ENCODE results near the gene GABRD.

Gene GABRD

DNA sequence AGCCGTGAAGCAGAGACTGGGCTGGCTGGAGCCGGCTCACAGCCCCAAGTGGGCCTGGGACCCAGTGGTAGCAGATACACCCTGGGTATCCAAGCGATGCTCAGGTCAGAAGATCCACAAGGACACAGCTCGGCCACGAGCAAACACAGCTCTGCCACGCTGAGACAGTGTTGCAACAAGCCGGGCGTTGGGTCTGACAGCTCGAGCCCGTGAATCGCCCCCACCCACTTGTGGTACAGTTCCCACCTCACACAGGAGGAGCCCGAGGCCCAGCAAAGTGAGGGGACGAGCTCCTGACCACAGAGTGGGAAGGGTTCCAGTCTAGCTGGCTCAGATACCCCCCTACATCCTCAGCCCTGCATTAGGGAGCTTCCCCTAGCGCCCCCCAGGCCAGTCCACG lies 22.2 kb downstream of the GABRD start:
- DNase-seq = no peak

DNA sequence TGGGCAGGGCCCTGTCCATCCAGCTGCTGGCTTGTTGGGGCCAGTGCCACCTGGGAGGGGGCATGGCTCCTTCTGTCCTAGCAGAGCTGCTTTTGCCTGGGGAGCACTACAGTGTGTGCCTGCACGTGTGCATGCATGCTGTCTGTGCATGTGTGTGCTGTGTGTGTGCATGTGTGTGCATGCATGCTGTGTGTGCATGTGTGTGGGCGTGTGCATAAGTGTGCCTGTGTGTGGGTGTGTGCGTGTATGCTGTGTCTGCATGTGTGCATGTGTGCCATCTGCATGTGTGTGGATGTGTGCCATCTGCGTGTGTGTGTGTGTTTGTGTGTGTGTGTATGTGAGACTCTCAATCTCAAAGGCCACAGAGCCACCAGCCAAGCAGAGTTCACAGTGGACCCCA lies 22.7 kb downstream of the GABRD start:
- no peak for DNase-seq

DNA sequence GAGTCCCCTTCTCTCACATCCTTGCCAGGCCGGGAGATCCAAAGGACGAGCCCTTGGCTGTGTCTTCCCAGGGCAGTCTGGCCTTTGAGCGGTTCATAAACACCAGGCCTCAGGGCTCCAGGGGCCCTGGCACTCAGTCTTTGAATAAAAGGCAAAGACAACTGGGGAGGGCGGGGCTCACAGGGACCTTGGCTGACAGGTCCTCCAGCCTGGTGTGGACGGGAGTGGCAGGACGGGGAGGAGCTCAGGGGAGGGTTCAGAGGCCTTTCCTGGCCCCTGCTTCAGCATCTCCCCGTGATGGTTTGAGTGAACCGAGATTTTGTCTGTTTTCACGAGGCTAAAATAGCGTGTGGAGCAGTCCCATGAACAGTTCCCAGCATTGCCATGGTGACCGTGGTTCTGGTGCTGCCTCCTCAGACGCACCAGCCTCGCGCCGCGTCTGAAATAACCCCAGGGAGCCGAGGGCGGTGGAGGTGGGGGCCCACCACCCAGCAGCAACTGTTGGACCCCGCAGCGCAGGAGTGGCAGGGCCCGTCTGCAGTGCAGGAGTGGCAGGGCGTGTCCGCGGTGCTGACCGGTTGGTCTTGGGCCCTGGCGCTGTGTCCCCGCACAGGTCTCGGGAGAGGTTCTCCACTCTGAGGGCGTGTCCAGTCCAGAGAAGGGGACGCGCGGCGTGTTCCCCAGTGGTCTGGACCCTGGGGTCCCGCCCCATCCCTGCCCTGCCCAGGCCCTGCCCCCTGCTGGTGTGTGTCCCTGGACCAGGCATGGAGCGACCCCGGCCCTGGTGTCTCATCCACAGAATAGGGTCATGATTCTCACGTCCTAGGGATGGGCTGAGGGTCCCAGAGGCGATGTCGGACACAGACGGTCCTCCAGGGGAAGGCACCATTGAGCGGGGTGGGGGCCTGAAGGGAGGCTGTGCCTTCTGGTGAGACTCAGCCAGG lies 24.0 kb downstream of the GABRD start:
- DNase-seq = no peak

DNA sequence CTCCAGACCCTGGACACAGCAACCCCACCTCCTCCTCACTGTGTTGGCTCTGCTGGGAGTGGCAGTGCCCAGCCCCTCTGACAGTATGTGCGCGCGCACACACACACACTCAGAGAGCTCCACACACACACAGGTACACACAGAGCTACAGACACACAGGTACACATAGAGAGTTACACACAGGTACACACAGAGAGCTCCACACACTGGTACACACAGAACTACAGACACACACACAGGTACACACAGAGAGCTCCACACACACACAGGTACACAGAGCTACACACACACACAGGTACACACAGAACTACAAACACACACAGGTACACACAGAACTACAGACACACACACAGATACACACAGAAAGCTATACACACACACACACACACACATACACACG lies 24.7 kb downstream of the GABRD start:
- DNase-seq = no peak

DNA sequence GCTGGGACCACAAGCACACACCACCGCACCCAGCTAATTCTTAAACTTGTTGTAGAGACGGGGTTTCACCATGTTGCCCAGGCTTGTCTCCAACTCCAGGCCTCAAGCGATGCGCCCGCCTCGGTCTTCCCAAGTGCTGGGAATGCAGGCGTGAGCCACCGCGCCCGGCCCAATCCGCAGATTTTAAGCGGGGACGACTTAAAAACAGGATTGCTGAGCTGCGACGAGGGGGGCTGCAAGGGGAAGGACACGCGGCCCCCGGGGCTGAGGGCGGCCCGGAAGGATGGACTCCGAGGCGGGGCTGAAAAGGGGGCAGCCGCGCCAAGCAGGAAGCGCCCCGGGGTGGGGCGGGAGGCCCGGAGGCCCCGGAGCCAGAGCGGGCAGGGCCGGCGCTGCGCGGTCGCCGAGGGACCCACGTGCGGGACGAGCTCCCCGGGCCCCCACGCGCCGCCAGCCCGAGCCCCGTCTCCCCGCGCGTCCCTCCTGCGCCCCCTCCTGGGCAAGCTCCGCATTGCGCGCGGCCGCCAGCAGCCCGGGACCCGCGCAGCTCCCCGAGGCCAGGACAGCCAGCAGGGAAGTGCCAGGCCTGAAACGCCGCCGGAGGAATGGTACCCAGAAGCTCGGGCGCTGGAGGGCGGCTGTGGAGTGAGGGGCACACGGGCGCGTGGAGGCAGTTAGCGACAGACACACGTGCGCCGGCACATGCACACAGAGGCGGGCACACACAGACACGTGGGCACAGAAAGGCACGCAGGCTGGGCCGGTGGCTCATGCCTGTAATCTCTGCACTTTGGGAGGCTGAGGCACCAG lies 25.6 kb downstream of the GABRD start:
- peak; percentile 48 for DNase-seq

DNA sequence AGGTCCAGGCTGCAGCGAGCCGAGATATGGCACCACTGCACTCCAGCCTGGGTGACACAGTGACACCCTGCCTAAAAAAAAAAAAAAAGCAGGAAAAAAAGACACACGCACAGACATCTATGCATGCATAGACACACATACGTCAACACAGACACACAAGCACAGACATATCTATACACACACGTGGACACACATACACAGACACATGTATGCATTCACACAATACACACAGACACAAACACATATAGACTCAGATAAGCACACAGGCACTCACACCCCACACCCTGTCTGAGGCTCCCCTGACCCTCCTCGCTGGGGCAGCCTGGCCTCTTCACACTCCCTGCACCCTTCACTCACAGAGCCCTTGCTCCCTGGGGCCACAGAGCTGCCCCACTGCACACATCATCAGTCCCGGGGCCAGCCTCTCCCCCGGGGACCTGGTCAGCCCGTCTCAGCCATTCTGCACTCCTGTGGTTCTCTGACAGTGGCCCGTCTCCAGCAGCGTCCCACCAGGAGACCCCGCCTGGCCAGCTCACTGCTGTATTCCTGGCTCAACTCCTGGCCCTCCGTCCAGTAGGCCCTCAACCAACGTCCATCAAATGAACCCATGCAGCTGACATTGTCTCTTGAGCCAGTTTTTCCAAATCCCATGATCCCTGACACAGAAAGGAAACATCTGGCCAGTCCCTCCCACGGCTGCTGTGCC lies 26.5 kb downstream of the GABRD start:
- no peak for DNase-seq

DNA sequence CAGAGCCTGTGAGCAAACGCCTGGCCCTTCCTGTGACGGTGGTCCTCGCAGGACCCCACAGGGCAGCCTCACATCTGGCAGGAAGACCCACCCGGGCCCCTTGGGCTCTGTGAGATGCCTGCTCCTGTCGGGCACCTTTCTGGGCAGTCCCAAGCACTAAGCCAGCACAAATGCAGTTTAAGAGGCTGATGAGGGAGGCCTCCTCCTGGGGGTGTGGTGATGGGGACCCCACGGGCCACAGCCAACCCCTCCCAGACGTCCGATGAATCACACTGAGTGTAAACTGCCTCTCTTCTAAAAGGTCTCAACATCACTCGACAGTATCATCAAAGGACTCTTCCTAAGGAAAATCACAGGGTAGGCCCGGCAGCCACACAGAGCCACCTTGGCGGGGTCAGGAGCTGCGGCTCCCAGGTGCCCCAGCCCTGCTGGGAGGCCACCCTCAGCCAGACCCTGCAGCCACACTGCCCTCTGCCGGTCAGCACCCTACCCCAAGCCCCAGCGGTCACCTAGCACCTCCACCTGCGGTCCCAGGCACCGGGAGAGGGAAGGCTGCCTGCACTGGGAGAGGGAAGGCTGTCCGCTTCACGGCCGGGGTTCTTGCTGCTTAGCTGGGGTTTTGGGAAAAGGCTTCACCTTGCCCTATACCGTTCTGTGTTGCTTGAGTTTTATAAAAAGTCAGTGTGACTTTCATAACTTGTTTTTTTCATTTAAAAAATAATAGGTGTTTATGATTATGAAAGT lies 27.2 kb downstream of the GABRD start:
- DNase-seq = peak; percentile 44

DNA sequence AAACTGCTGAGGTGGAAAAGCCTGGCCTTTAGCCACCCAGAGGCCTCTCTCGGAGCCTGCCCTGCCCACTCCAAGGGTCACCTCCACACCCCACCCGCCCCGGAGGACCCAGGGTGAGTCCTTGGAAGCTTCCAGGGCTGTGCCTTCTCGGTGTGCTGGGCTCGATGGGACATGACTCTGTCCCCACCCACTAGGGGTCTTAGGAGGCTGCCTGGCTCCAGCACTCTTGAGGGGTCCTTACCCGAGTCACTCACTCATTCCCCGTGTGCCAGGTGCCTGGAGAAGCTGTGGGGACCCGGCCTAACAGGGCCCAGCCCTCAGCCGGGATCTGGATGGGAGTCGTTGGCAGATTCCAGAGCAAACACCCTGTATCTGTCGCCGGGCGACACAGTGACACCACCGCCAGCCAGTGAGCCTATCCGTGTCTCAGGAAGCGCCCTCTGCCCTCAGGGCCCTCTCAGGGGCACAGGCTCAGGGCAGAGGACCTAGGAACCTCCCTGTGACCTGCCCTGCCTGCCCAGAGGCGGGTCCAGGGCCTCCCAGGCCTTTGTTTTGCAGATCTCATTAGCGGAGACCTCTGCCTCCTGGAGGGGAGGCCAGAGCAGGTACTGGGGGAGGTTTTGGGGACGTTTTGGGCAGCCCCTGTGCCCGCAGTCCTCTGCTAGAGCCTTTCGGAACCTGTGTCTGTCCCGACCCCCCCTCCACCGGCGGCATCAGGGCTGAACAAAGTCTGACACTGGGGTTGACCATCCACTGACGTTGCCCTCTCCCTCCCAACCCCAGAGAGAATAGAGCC lies 28.0 kb downstream of the GABRD start:
- DNase-seq = no peak

DNA sequence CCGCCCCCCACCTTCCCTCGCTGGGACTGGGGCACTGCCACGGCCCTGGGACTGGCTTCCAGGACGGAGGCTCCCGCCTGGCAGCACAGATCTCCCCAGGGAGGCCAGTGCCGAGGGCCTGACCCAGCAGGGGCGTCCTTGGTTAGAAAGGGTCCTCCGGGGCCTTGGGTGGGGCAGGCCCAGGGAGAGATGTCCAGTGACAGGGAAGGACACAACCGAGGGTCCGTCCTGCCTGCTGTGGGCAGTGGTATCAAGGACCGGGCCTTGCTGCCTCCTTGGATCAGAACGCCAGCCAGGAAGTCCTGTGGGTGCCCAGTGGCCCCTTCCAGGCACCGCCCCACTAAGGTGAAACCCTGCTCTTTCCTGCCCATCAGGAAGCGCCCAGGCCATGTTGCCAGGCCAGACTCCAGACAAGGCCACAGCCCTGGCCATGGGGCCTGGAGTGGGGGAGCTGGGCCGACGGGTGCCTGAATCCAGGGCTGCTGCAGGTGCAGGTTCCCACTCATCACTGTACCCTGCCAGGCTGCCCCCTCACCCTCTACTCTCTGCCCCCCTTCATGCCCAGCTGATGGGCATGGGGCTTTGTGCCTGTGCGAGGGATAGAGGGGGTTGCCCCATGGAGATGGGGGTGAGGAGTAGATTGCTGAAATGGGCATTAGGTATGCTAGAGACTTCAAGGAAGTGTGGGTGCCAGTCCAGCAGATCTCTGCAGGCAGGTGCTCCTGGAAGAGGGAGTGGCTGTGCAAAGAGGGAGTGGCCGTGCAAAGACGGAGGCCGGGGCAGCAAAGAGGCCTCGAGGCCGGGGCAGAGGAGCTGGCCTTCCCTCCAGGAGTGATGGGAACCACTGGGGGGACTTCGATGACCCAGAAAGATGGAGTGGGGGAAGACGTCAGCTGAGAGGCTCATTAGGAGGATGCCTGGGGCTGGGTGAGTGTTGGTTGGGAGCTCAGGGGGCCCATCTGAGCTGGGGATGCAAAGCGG lies 28.9 kb downstream of the GABRD start:
- DNase-seq = no peak

DNA sequence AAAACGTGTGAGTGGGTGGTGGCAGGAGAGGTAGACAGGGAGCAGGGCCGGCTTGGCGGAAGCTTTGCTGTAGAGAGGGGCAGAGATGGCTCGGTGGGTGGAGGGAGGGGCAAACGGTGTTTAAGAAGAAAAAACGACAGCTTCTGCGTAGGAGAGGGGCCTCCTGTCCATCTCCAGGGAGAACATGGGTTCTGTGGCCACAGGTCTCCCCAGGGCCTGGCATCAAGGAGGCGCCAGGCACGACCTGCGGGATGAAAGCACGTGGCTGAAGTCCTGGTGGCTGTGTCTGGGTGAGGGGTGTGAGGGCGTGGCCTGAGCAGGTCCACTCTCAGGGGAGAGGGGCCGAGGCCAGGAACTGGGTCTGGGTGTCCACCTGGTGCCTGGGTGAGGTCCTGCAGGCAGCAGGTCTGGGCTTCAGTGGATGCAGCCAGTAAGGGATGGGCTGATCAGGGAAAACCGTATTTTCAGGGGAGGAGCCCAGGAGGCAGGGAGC lies 30.1 kb downstream of the GABRD start:
- DNase-seq = peak; percentile 40

DNA sequence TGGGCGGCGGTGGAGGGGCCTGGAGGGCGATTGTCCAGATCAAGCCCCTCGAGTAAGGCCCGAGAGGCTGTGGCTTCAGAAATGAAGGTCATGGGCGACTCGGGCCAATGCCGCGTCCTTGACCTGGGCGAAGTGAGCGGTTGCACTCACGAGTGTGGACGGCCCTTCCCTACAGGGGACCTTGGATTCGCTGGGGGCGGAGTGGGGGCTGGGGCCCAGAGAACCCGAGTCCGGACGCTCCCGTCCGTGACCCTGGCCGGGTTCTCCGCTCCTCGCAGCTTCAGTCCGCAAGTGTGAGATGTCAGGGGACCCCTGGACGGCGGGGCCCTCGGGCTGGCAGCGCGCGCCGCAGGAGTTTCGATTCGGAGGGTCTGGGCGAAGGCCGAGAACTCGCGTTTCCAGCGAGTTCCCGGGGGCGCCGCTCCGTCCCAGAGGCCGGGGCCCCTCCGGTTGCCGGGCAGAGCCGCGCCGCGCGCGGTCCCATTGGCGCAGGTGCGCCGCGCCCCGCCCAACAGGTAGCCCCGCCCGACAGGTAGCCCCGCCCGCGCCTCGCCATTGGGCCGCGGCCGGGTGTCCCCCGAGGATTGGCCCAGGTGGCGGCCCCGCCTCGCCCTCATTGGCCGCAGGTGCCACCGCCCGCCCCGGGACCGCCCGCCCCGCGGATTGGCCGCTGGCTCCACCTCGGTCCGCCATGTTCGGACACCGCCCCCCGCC lies 30.7 kb downstream of the GABRD start, which contains the start of gene PRKCZ:
Gene PRKCZ (plus strand): TSS at position 694 of the 714 bp plus-strand sequence. CDS start 220 bp downstream, outside the sequence.
- DNase-seq = peak; percentile 93

DNA sequence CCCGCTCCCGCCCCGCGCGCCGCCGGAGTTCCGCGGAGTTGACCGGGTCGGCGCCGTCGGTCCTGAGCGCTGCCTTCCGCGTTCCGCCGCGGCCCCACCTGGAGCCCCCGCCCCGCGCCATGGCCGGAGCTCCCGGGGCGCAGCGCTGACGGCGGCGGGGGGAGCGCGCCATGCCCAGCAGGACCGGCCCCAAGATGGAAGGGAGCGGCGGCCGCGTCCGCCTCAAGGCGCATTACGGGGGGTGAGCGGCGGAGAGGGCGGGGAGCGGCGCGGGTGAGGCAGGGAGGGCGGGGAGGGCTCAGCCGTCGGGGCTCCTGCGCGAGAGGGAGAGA lies 31.3 kb downstream of the GABRD start:
- peak; percentile 75 for DNase-seq

DNA sequence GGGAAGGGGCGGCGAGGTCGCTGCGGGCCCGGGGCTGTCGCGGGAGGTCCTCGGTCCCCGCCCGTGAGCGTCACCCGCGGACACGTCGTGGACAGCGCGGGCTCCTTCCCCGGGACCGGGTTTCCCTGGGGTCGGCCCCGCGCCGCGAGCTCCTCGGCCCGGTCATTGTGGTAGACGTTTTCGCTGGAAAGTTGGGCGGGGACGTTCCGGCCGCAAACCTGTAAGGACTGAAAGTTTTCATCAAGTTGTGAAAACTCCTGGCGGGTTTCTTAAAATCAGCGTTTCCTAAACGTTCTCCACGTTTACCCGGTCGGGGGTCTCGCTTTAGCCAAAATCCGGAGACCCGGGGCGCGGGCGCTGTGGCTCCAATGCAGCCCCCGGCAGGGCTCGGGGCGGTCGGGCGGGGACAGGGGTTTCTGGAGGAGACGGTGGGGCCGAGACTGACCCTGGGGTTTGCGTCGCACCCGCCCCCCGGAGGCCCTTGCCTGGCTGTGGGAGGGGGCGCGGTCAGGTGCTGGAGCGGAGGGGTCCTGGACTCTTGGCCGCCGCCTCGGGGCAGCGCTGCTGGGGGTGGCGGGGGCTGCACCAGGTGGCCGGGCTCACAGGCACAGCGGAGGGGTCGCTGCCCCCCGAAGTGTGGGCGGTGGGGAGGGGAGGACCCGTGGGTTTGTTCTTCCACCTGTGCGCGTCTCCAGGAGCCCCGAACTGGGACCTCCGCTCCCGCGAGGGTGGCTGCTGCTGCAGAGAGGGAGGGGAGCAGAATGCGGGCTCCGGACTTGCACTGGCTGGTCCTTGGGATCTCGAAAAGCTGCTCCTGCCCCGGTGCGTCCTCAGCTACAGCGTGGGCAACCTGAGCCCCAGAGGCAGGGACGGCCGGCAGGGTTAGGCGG lies 31.9 kb downstream of the GABRD start:
- DNase-seq = peak; percentile 24

DNA sequence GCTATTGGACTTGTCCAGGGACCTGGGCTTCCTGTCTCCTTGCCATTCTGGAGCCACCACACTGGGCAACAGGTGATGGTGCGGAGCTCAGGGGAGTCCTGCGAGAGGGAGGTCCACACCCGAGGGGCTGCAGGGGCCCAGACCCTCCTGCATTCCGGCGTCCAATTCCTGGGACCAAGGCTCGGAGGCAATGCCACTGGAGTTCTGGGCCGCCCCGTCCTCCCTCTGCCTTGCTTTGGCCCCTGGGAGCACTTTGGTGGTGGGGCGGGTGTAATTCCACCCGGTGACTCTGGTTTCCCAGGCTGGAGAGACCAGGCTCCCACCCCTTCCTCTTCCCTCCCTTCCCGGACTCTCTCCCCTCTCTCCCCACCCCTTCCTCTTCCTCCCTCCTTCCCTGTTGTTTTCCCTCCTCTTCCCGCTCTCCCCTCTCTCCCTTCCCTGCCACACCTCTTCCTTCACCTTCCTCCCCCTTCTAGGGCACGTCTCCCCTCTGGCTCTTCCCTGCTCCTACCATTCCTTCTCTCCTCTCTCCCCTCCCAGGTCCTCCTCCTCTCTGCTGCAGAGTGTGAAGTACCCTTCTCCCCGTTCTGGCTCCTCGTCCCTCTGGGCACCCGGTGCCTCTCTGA lies 33.0 kb downstream of the GABRD start:
- no peak for DNase-seq

DNA sequence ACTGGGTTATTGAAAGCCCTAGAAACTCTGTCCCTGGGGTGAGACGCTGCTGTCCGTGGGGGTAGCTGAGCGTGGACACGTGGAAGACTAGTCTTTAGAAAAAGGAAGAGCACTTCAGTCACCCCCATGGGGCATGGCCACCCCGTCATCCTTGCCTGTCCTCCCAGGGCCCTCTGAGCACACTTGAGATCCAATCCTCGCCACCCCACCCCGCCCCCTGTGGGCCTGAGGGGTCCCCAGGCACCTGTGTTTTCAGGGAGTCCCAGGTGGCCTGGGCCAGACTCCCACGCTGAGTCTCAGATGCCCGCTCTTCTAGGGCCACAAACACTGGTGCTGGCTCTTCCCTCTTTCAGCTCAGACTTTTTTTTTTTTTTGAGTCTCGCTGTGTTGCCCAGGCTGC lies 33.6 kb downstream of the GABRD start:
- no peak for DNase-seq

DNA sequence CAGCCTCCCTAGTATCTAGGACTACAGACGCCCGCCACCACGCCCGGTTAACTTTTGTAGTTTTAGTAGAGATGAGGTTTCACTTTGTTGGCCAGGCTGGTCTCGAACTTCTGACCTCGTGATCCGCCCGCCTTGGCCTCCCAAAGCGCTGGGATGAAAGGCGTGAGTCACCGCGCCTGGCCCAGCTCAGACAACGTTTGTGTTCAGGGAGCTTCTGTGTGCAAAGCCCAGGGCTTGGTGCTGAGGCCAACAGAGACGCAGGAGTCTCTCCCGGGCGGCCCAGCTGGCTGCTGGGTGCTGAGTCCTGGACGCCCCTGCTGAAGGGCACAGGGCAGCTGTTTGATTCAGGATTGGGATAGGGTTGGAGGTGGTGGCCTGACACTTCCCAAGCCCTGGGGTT lies 34.1 kb downstream of the GABRD start:
- no peak for DNase-seq

DNA sequence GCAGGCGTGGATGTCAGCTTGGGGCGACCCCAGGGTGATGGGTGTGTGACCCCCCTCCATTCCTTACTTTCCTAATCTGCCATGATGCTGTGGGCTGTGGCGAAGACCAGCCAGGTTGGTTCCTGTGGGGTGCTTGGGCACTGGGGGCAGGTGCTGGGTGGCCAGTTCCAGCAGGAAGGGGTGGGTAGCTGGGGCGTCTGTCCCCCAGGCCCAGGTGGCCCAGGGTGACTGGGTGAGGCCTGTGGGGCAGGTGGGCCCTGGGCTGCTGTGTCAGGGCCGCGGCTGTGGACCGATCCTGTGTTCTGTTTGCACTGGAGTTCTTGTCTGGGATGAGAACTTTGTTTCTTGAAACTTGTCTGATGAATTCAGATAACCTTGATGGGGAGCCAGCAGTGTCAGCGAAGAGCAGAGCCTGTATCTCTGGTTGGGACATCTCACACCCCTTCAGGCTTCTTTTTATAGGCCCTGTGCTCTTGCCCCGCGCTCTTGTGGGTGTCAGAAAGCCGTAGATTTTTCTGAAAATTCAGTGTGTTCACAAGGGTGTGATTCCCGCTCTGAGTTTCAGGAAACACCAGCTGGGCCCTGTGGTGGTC lies 34.7 kb downstream of the GABRD start:
- DNase-seq = no peak

DNA sequence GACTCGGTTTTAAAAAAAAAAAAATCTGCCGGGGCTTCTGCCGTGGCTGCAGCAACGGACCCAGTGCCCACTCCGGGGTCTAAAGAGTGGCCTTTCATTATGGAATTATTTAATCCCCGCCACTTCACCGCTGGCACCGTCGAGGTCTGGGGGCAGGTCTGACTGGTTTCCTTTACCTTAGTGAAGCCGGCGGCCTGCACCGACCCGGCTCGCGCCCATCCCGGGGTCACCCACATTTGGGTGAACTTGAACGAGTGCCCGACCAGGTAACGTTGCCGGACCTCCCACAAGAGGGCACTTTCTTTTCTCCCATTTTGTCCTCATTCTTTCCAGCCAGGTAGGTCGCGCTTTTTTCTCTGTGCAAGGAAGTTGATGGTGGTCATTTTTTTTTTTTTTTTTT lies 35.4 kb downstream of the GABRD start:
- no peak for DNase-seq
